A549 treated with Mapracorat at 1 μM for 4 hours (cell line): Measurements from ENCODE around the gene OR14J1. TPM values are rescaled to one million over a fixed set of nuclear protein-coding genes. Genes with fewer than 3 reads are reported as not detected.

Experiments used
- total RNA-seq: library from RNA; stranded (reverse); fragments of 200-300 nt; extraction: Qiagen RNA extraction; gene quantifications from 5 replicates; pipeline ENCODE4 v1.2.3, GENCODE V29; 2022

OR14J1 gene, protein sequence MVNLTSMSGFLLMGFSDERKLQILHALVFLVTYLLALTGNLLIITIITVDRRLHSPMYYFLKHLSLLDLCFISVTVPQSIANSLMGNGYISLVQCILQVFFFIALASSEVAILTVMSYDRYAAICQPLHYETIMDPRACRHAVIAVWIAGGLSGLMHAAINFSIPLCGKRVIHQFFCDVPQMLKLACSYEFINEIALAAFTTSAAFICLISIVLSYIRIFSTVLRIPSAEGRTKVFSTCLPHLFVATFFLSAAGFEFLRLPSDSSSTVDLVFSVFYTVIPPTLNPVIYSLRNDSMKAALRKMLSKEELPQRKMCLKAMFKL
- not detected in 5 replicates for total RNA-seq

DNA sequence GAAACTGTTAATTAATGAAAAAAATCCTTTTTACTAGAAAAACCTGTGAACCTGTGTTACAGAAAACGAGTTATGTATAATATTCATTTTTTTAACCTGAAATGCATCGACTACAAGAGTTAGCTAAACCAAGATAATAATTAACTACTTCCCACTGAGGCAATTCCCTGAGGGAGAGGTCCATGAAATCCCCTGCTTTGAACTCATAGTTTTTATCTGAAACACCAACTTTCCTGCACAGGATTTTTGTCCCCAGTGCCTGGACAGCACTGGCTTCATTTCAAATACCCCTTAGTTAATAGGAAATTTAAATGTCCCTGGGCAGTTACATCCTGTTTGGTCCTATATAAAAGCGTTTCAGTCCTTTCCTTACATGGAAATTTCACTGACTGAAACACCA lies at the start of gene OR14J1:
TSS of gene OR14J1 (plus strand) at position 386 of the 400 bp plus-strand sequence. CDS start 4,989 bp downstream, outside the sequence.

Other genes with a start within 250 kb of the OR14J1 start
- not detected in 5 replicates for gene OR2B3, start 214.4 kb upstream of the OR14J1 start, total RNA-seq
- gene OR2J1, start 202.2 kb upstream of the OR14J1 start, total RNA-seq, result not detected in 5 replicates
- not detected in 5 replicates for gene OR2J3, start 193.6 kb upstream of the OR14J1 start, total RNA-seq
- gene OR2J2, start 130.8 kb upstream of the OR14J1 start, total RNA-seq, result not detected in 5 replicates
- gene OR5V1, start 67.2 kb downstream of the OR14J1 start, total RNA-seq, result not detected in 5 replicates
- not detected in 5 replicates for gene OR12D3, start 73.6 kb downstream of the OR14J1 start, total RNA-seq
- not detected in 5 replicates for gene OR12D2, start 93.9 kb downstream of the OR14J1 start, total RNA-seq
- not detected in 5 replicates for gene OR12D1, start 113.2 kb downstream of the OR14J1 start, total RNA-seq
- gene OR10C1, start 137.6 kb downstream of the OR14J1 start, total RNA-seq, result not detected in 5 replicates
- not detected in 5 replicates for gene OR11A1, start 155.4 kb downstream of the OR14J1 start, total RNA-seq
- not detected in 5 replicates for gene OR2H1, start 155.5 kb downstream of the OR14J1 start, total RNA-seq
- not detected in 5 replicates for gene MAS1L, start 186.3 kb downstream of the OR14J1 start, total RNA-seq